HG03097 (cell line): ENCODE data around the gene CCDC17.

Source experiments
- ATAC-seq: cut with Tn5 transposase; IDR thresholded peaks from one replicate; pipeline ENCODE4 v1.9.1; 2021; ENCODE audit not compliant: unreplicated experiment, low FRiP score

The CCDC17 gene

GRCh38 chr1:45623972-45624371 lies at the start of gene CCDC17:
Gene CCDC17, minus strand, starts transcription at chr1:45624054. Its CDS starts 145 bp downstream, at chr1:45623909.
- no peak for ATAC-seq

GRCh38 chr1:45669859-45670655 lies 46.2 kb upstream of the CCDC17 start:
- no peak for ATAC-seq

DNA sequence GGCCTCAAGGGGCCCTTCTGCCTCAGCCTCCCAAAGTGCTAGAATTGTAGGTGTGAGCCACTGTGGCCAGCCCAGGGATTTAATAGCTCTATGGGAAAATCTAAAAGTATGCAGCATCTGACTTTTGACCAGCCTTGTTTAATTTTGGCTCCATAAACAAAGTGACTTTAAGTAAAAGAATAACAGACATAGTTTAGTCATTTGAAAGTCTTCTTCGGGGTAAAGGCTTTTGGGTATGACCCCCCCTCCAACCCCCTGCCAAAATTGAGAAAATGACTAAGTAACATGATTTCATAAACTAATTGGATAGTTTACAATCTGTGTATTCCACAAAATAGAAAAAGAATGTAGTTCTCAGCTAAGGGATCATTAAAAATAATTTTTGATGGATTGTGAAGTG lies 45.5 kb upstream of the CCDC17 start:
- no peak for ATAC-seq

DNA sequence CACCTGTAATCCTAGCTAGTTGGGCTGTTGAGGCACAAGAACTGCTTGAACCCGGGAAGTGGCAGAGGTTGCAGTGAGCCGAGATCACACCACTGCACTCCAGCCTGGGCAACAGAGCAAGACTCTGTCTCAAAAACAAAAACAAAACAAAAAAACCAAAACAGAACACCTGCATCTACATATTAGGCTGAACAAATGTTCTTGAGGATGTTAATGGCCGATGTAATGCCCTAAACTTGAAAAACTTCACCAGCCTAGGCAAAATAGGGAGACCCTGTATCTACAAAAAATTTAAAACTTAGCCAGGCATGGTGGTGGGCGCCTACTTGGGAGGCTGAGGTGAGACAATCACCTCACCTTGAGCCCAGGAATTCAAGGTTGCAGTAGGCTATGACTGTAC lies 44.7 kb upstream of the CCDC17 start:
- ATAC-seq: no peak

GRCh38 chr1:45667321-45668111 lies 43.7 kb upstream of the CCDC17 start:
- no peak for ATAC-seq

DNA sequence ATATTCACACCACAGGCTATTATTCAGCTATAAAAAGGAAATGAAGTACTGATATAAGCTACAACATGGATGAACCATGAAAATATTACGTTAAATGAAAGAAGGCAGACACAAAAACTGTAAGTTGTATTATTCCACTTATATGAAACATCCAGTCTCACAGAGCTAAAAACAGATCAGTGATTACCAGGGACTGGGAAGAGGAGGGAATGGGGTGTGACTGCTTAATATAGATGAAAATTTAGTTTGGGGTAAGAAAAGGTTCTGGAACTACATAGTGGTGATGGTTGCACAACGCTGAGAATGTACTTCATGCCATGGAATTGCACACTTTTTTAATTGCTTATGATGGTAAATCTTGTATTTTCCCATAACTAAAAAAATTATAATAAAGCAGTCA lies 43.0 kb upstream of the CCDC17 start:
- no peak for ATAC-seq

- no peak for ATAC-seq
Measured at GRCh38 chr1:45660336-45660735, 36.5 kb upstream of the CCDC17 start.

- no peak for ATAC-seq
Measured at GRCh38 chr1:45659222-45659621, 35.4 kb upstream of the CCDC17 start.

DNA sequence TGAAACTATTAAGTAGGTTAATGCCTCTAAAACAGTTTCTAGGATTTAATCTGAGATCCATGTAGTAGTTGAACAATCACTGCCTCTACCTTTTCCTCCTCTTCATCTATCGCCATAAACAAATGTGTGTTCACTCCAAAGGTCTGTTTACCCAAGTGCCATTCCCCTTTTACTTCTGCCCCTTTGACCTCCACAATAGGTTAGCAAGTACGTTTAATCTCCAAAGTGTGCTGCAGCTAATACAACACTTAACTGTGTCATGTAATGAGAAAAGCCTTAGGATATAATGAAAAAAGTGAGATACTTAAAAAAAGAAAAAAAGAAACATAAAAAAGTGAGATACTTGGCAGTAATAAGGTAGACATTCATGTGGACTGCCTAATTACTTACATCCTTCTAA lies 34.3 kb upstream of the CCDC17 start:
- ATAC-seq: no peak

GRCh38 chr1:45656573-45657226 lies 32.8 kb upstream of the CCDC17 start:
- ATAC-seq: no peak

- no peak for ATAC-seq
Measured at GRCh38 chr1:45654540-45655280, 30.9 kb upstream of the CCDC17 start.

- no peak for ATAC-seq
Measured at GRCh38 chr1:45647248-45648021, 23.6 kb upstream of the CCDC17 start.

GRCh38 chr1:45644661-45645060 lies 20.8 kb upstream of the CCDC17 start:
- no peak for ATAC-seq

GRCh38 chr1:45643978-45644377 lies 20.1 kb upstream of the CCDC17 start:
- ATAC-seq: no peak

GRCh38 chr1:45643321-45643720 lies 19.5 kb upstream of the CCDC17 start:
- no peak for ATAC-seq

- ATAC-seq: no peak
Measured at GRCh38 chr1:45640293-45640692, 16.4 kb upstream of the CCDC17 start.

DNA sequence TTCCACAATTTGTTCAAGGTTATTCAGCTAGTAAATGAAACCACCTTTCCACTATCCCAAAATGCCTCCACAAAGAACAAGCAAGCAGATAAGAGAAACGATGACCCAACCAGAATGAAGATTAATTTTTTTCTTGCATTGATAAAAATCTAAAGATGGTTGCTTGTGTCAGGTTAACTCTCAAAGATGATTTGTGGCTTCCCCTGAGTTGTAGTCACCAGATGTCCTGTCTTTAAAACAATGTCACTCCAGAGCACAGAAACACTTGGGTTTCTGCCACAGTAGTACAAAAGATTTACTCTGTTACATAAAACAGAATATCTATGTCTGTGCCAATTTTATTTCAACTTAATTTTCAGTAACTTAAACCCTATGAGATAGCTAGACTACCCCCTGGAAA lies 11.4 kb upstream of the CCDC17 start:
- ATAC-seq: no peak

GRCh38 chr1:45630429-45630828 lies 6.6 kb upstream of the CCDC17 start:
- ATAC-seq: no peak

GRCh38 chr1:45629035-45629434 lies 5.2 kb upstream of the CCDC17 start:
- ATAC-seq: no peak
